SK-N-SH treated with all-trans-retinoic acid at 6 μM for 48 hours (cell line): ENCODE data around the gene CSF1R.

Experiments
- ATAC-seq: fragments of 200-7000 bp; cut with Tn5 transposase; 3 replicates; pipeline ENCODE4 v1.9.1; 2020; ENCODE audit warnings: mild to moderate bottlenecking, moderate library complexity
- ARNTL ChIP-seq: fragments of 450-650 bp; formaldehyde crosslinking; IDR thresholded peaks from 2 replicates; pipeline ENCODE4 v1.5.0; 2020; ENCODE audit warnings: low read depth, mild to moderate bottlenecking, moderate library complexity, borderline replicate concordance
- BACH2 ChIP-seq: fragments of 250-450 bp; sonication (Bioruptor Pico); IDR thresholded peaks from 2 replicates; pipeline ENCODE4 v1.9.0; 2021; ENCODE audit warnings: mild to moderate bottlenecking, borderline replicate concordance
- CSDC2 ChIP-seq: fragments of 250-450 bp; sonication (Bioruptor Pico); IDR thresholded peaks from 2 replicates; pipeline ENCODE4 v1.5.0; 2020; ENCODE audit warnings: mild to moderate bottlenecking, moderate library complexity
- ESRRG ChIP-seq: fragments of 250-450 bp; sonication (Bioruptor Pico); IDR thresholded peaks from 2 replicates; pipeline ENCODE4 v1.6.1; 2021; ENCODE audit warnings: mild to moderate bottlenecking
- GLIS3 ChIP-seq: fragments of 250-450 bp; sonication (Bioruptor Pico); IDR thresholded peaks from 2 replicates; pipeline ENCODE4 v1.5.0; 2020; ENCODE audit warnings: mild to moderate bottlenecking, moderate library complexity
- ISL1 ChIP-seq: fragments of 250-450 bp; sonication (Bioruptor Pico); IDR thresholded peaks from 2 replicates; pipeline ENCODE4 v2.1.2; 2022; ENCODE audit warnings: mild to moderate bottlenecking, moderate library complexity
- OSR1 ChIP-seq: fragments of 250-450 bp; sonication (Bioruptor Pico); IDR thresholded peaks from 2 replicates; pipeline ENCODE4 v1.8.0; 2022; ENCODE audit warnings: moderate library complexity, mild to moderate bottlenecking, inconsistent platforms
- PATZ1 ChIP-seq: fragments of 250-450 bp; sonication (Bioruptor Pico); IDR thresholded peaks from 2 replicates; pipeline ENCODE4 v1.8.0; 2020; ENCODE audit warnings: mild to moderate bottlenecking, moderate library complexity, borderline replicate concordance
- PPARA ChIP-seq: fragments of 250-450 bp; sonication (Bioruptor Pico); IDR thresholded peaks from 2 replicates; pipeline ENCODE4 v1.5.0; 2020; ENCODE audit warnings: mild to moderate bottlenecking, borderline replicate concordance
- RARB ChIP-seq: fragments of 250-450 bp; sonication (Bioruptor Pico); IDR thresholded peaks from 2 replicates; pipeline ENCODE4 v1.8.0; 2021; ENCODE audit warnings: mild to moderate bottlenecking, moderate library complexity
- SNAI2 ChIP-seq: fragments of 250-450 bp; sonication (Bioruptor Pico); IDR thresholded peaks from 2 replicates; pipeline ENCODE4 v1.5.0; 2020; ENCODE audit warnings: mild to moderate bottlenecking, moderate library complexity
- TCF4 ChIP-seq: fragments of 250-450 bp; sonication (Bioruptor Pico); IDR thresholded peaks from 2 replicates; pipeline ENCODE4 v1.8.0; 2021; ENCODE audit warnings: mild to moderate bottlenecking, moderate library complexity, borderline replicate concordance
- TOX ChIP-seq: fragments of 250-450 bp; sonication (Bioruptor Pico); IDR thresholded peaks from 2 replicates; pipeline ENCODE4 v1.8.0; 2021; ENCODE audit warnings: mild to moderate bottlenecking, moderate library complexity, borderline replicate concordance
- ZC3H10 ChIP-seq: fragments of 250-450 bp; sonication (Bioruptor Pico); IDR thresholded peaks from 2 replicates; pipeline ENCODE4 v1.5.1; 2021; ENCODE audit warnings: mild to moderate bottlenecking, moderate library complexity
- ZFP3 ChIP-seq: fragments of 250-450 bp; sonication (Bioruptor Pico); IDR thresholded peaks from 2 replicates; pipeline ENCODE4 v1.5.0; 2020; ENCODE audit warnings: mild to moderate bottlenecking, moderate library complexity
- ZFP30 ChIP-seq: fragments of 450-650 bp; formaldehyde crosslinking; IDR thresholded peaks from 2 replicates; pipeline ENCODE4 v1.5.0; 2022; ENCODE audit warnings: mild to moderate bottlenecking, moderate library complexity
- ZNF565 ChIP-seq: fragments of 450-650 bp; formaldehyde crosslinking; conservative IDR thresholded peaks from 2 replicates; pipeline ENCODE4 v1.5.0; 2020; ENCODE audit warnings: low read depth, mild to moderate bottlenecking, moderate library complexity
- ZNF70 ChIP-seq: fragments of 450-650 bp; formaldehyde crosslinking; IDR thresholded peaks from 2 replicates; pipeline ENCODE4 v1.5.0; 2020; ENCODE audit warnings: mild to moderate bottlenecking, moderate library complexity
- TF ChIP-seq, protein P1 (sequence below): fragments of 250-450 bp; sonication (Bioruptor Pico); IDR thresholded peaks from 2 replicates; pipeline ENCODE4 v1.8.0; 2021; ENCODE audit warnings: low read depth, mild to moderate bottlenecking, moderate library complexity, borderline replicate concordance
- TF ChIP-seq, protein P2 (sequence below): fragments of 250-450 bp; sonication (Bioruptor Pico); IDR thresholded peaks from 2 replicates; pipeline ENCODE4 v1.5.1; 2020; ENCODE audit warnings: low read depth, mild to moderate bottlenecking, moderate library complexity
- TF ChIP-seq, protein P3 (sequence below): fragments of 250-450 bp; sonication (Bioruptor Pico); IDR thresholded peaks from 2 replicates; pipeline ENCODE4 v1.5.1; 2021; ENCODE audit warnings: mild to moderate bottlenecking, moderate library complexity
- TF ChIP-seq, protein P4 (sequence below): fragments of 250-450 bp; sonication (Bioruptor Pico); IDR thresholded peaks from 2 replicates; pipeline ENCODE4 v1.5.0; 2020; ENCODE audit warnings: mild to moderate bottlenecking, moderate library complexity

Gene CSF1R

GRCh38 chr5:150070821-150071220 is 15.5 kb downstream of the CSF1R start (continued):
- TF ChIP-seq, protein P1, sequence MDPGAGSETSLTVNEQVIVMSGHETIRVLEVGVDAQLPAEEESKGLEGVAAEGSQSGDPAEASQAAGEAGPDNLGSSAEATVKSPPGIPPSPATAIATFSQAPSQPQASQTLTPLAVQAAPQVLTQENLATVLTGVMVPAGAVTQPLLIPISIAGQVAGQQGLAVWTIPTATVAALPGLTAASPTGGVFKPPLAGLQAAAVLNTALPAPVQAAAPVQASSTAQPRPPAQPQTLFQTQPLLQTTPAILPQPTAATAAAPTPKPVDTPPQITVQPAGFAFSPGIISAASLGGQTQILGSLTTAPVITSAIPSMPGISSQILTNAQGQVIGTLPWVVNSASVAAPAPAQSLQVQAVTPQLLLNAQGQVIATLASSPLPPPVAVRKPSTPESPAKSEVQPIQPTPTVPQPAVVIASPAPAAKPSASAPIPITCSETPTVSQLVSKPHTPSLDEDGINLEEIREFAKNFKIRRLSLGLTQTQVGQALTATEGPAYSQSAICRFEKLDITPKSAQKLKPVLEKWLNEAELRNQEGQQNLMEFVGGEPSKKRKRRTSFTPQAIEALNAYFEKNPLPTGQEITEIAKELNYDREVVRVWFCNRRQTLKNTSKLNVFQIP (CRISPR knock-in tag) = no peak
- no peak for TF ChIP-seq TCF4

DNA sequence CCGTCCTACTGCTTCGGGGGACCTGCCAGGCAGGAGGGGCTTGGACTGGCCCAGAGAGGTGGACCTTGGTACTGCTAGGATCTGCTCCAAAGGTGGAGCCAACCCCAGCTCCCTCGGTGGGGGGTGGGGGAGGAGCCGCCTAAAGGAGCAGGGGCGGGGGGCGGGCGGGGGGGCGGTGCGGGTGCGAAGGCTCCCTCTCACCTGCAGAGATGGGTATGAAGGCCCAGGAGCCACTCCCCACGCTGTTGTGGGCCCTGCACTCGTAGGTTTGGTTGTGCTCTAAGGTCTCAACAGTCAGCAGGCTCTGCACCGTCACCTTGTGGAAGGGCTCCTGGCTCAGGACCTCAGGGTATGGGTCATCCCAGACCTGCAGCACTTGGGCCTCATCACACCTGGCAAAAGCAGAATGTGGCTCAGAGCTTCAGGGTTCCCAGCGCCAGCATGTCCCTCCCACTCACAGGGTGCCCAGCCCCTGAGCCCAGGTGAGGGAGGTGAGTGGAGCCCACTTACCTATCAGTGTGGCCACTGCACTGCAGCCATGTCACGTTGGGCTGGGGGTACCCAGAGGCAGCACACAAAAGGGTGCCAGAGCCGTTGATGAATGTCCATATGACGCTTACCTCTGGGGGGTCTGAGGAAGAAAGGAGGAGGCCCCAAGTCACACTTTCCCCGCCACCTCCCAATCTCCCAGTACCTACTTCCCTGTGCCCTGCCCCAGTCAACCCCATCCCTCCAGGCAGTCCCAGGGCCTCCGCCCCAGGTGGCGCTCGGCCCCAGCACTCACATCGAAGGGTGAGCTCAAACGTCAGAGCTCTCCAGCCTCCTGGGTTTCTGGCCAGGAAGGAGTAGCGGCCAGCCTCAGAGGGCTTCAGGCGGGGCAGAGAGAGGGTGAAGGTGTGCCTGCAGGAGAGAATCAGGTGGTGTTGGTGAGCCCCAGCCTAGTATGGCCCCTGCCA is 16.4 kb downstream of the CSF1R start:
- no peak for ATAC-seq
- no peak for TF ChIP-seq ISL1 (CRISPR knock-in tag)
- no peak for TF ChIP-seq TCF4
- no peak for TF ChIP-seq ZFP30

GRCh38 chr5:150068961-150069645 is 17.3 kb downstream of the CSF1R start:
- ATAC-seq = no peak
- TF ChIP-seq SNAI2 (CRISPR knock-in tag) (no peak), ZFP30 (no peak), BACH2 (no peak), OSR1 (CRISPR knock-in tag) (no peak), RARB (CRISPR knock-in tag) (no peak), ESRRG (CRISPR knock-in tag) (no peak), PPARA (CRISPR knock-in tag) (no peak), ZNF565 (CRISPR knock-in tag) (no peak), CSDC2 (no peak), GLIS3 (CRISPR knock-in tag) (no peak), TOX (CRISPR knock-in tag) (no peak), ZFP3 (CRISPR knock-in tag) (no peak), ISL1 (CRISPR knock-in tag) (no peak), PATZ1 (CRISPR knock-in tag) (no peak)
- TF ChIP-seq, protein P2, sequence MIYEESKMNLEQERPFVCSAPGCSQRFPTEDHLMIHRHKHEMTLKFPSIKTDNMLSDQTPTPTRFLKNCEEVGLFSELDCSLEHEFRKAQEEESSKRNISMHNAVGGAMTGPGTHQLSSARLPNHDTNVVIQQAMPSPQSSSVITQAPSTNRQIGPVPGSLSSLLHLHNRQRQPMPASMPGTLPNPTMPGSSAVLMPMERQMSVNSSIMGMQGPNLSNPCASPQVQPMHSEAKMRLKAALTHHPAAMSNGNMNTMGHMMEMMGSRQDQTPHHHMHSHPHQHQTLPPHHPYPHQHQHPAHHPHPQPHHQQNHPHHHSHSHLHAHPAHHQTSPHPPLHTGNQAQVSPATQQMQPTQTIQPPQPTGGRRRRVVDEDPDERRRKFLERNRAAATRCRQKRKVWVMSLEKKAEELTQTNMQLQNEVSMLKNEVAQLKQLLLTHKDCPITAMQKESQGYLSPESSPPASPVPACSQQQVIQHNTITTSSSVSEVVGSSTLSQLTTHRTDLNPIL (CRISPR knock-in tag) = no peak
- TF ChIP-seq, protein P3, sequence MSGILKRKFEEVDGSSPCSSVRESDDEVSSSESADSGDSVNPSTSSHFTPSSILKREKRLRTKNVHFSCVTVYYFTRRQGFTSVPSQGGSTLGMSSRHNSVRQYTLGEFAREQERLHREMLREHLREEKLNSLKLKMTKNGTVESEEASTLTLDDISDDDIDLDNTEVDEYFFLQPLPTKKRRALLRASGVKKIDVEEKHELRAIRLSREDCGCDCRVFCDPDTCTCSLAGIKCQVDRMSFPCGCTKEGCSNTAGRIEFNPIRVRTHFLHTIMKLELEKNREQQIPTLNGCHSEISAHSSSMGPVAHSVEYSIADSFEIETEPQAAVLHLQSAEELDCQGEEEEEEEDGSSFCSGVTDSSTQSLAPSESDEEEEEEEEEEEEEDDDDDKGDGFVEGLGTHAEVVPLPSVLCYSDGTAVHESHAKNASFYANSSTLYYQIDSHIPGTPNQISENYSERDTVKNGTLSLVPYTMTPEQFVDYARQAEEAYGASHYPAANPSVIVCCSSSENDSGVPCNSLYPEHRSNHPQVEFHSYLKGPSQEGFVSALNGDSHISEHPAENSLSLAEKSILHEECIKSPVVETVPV = no peak

GRCh38 chr5:150068472-150068871 is 17.9 kb downstream of the CSF1R start:
- ATAC-seq = peak; percentile 42
- TF ChIP-seq, protein P4, sequence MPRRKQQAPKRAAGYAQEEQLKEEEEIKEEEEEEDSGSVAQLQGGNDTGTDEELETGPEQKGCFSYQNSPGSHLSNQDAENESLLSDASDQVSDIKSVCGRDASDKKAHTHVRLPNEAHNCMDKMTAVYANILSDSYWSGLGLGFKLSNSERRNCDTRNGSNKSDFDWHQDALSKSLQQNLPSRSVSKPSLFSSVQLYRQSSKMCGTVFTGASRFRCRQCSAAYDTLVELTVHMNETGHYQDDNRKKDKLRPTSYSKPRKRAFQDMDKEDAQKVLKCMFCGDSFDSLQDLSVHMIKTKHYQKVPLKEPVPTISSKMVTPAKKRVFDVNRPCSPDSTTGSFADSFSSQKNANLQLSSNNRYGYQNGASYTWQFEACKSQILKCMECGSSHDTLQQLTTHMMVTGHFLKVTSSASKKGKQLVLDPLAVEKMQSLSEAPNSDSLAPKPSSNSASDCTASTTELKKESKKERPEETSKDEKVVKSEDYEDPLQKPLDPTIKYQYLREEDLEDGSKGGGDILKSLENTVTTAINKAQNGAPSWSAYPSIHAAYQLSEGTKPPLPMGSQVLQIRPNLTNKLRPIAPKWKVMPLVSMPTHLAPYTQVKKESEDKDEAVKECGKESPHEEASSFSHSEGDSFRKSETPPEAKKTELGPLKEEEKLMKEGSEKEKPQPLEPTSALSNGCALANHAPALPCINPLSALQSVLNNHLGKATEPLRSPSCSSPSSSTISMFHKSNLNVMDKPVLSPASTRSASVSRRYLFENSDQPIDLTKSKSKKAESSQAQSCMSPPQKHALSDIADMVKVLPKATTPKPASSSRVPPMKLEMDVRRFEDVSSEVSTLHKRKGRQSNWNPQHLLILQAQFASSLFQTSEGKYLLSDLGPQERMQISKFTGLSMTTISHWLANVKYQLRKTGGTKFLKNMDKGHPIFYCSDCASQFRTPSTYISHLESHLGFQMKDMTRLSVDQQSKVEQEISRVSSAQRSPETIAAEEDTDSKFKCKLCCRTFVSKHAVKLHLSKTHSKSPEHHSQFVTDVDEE = no peak
- TF ChIP-seq ZNF70 (CRISPR knock-in tag) (no peak), PPARA (CRISPR knock-in tag) (no peak), ARNTL (no peak), SNAI2 (CRISPR knock-in tag) (no peak), RARB (CRISPR knock-in tag) (no peak), ZFP30 (no peak), ZNF565 (CRISPR knock-in tag) (no peak), ESRRG (CRISPR knock-in tag) (no peak), GLIS3 (CRISPR knock-in tag) (no peak), CSDC2 (no peak), ZC3H10 (CRISPR knock-in tag) (no peak), BACH2 (no peak)
- TF ChIP-seq, protein P3 = no peak
- TF ChIP-seq, protein P1 (CRISPR knock-in tag) = no peak
